ENCODE results near the gene TTC7B.
A peak's percentile ranks its signal among the peaks of the same experiment; 100 is the strongest.
"Not testable (repeated sequence)": the region's sequence is repeated elsewhere in the genome, so short reads cannot be mapped to it uniquely, and the experiment has no call there.

TTC7B gene

GRCh38 chr14:90538095-90538494, 278.1 kb downstream of the TTC7B start:
- no peak for DNase-seq

GRCh38 chr14:90536511-90537191, 279.6 kb downstream of the TTC7B start:
- no peak for DNase-seq

- DNase-seq: no peak
Measured at GRCh38 chr14:90536092-90536491, 280.1 kb downstream of the TTC7B start.

- no peak for DNase-seq
Measured at GRCh38 chr14:90535556-90536090, 280.6 kb downstream of the TTC7B start.

GRCh38 chr14:90534838-90535555, 281.2 kb downstream of the TTC7B start:
- no peak for DNase-seq

- peak; percentile 15 for DNase-seq
Measured at GRCh38 chr14:90534091-90534837, 282.0 kb downstream of the TTC7B start.

GRCh38 chr14:90533591-90534021, 282.6 kb downstream of the TTC7B start:
- no peak for DNase-seq

GRCh38 chr14:90532826-90533525, 283.3 kb downstream of the TTC7B start:
- DNase-seq: no peak

GRCh38 chr14:90531497-90531896, 284.7 kb downstream of the TTC7B start:
- DNase-seq: no peak

GRCh38 chr14:90530523-90530922, 285.7 kb downstream of the TTC7B start:
- no peak for DNase-seq

- DNase-seq: no peak
Measured at GRCh38 chr14:90527978-90528377, 288.3 kb downstream of the TTC7B start.

GRCh38 chr14:90526536-90526935, 289.7 kb downstream of the TTC7B start:
- DNase-seq: not testable (repeated sequence)

GRCh38 chr14:90525353-90526028, 290.7 kb downstream of the TTC7B start:
- DNase-seq: not testable (repeated sequence)

GRCh38 chr14:90523961-90524875, 292.0 kb downstream of the TTC7B start:
- no peak for DNase-seq

GRCh38 chr14:90523544-90523943, 292.7 kb downstream of the TTC7B start:
- peak; percentile 56 for DNase-seq

- no peak for DNase-seq
Measured at GRCh38 chr14:90522571-90523191, 293.5 kb downstream of the TTC7B start.

GRCh38 chr14:90521930-90522483, 294.2 kb downstream of the TTC7B start:
- no peak for DNase-seq

GRCh38 chr14:90521084-90521929, 294.9 kb downstream of the TTC7B start:
- DNase-seq: peak; percentile 42

- DNase-seq: no peak
Measured at GRCh38 chr14:90520326-90520725, 295.9 kb downstream of the TTC7B start.
